Activated CD8-positive, alpha-beta memory T cell treated with anti-CD3 and anti-CD28 coated beads, Interleukin-2, amount 50 U/mL, for 1 hour (primary cell): ENCODE measurements around the gene LAG3.

Experiments
- DNase-seq: peaks from one replicate; pipeline ENCODE4 v3.0.0-alpha.2; 2020; ENCODE audit errors: extremely low read depth

The LAG3 gene

GRCh38 chr12:6753772-6754356 is 18.5 kb upstream of the LAG3 start:
- no peak for DNase-seq

DNA sequence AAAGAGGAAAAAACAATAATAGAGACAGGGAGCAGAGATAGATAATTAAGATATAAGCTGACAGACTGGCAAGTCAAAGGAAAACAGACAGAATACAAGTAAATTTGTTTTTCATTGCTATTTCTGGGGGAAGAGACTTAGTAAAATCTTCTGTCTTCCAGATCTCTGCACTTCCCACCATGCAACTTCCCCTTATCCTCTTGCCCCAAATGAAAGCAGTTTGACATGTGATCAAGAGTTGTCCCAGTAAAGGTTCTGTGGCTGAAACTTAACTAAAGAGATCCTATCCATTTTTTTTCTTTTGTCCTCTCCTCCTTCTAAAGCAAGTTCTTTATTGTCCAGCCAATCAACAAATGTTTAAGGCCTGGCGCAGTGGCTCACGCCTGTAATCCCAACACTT is 17.9 kb upstream of the LAG3 start:
- no peak for DNase-seq

- DNase-seq: no peak
Observed at GRCh38 chr12:6757028-6757690, 15.2 kb upstream of the LAG3 start.

- no peak for DNase-seq
Observed at GRCh38 chr12:6758506-6759095, 13.7 kb upstream of the LAG3 start.

- DNase-seq: no peak
Observed at GRCh38 chr12:6759741-6760140, 12.6 kb upstream of the LAG3 start.

DNA sequence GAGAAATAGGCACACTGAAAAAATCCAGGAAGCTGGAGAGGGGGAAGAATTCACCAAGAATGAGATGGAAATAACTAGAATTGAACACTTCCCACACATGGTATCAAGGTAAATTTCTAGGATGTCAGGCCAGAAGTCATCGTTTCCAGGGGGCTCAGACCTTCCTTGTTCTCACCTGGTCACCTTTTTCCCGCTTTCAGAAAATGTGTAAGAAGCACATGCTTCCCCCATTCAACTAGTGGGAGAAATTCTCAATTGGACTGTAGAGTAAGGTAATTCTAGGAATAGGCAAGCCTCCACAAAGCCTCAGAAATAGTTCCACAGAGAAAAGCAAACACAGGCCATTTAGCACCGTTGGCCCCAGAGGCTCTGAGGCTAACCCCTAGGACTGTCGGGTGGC is 8.9 kb upstream of the LAG3 start:
- no peak for DNase-seq

DNA sequence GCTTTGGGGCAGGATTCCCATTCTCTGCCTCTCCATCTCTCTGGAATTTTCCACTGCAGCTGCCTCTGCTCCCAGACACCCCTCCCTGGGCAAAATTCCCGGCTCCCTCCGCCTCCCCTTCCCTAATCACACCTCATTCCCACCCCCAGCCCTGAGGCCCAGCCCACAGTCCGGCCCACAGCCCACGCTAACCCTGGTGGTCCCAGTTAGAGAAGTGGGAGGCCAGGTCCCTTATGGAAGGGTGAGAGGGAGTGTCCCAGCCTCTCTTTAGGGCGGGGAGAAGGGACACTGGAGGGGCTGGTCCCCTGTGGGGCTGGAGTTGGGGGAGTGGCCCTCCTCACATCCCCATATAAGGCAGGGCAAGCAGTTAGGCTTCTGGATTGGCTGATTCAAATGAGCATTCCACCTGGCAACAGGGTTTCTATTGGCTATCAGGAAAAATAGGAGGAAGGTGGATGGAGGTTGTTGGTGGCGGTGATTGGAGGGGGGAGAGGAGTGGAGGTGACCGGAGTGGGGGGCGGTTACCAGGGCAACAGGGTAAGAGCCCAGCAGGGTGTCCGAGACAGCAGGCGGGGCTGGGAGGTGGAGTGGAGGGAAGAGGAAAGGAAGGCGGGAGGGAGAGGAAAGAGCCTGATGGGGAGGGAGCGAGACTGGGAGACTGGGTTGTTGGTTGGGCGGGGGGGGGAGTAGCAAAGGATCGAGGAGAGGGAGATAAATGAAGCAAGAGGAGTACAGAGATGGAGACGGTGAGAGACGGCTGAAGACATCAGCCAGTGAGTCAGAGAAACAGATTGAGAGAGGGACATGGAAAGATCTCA is 8.1 kb upstream of the LAG3 start:
- DNase-seq: no peak

DNA sequence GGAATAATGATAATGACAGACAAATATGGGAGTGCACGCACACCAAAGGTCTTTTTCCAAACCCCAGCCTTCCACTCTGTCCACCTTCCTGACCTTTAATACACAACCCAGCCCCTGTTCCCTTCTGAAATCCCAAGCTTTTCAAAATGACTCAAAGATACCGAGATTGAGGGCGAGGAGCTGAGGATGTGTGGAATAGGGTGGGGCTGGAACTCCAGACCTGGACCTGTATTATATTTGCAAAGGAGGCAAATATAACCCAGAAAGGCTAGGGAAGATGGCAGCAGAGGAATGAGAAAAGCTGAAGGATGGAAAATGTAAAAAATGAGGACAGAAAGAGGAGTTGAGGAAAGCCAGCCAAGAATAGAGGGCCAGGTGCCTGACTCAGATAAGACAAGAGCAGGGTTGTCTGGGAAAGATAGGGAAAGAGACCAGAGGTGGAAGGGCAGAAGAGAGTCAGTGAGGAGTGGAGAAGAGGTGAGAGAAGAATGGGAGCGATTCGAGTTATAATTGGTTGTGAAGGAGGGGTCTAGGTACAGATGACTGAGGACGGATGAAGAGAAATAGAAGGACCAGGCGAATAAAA is 7.2 kb upstream of the LAG3 start:
- no peak for DNase-seq

- no peak for DNase-seq
Observed at GRCh38 chr12:6765634-6766581, 6.4 kb upstream of the LAG3 start, which contains the start of gene PTMS. TSS of gene PTMS (plus strand) at chr12:6766363. CDS start at chr12:6766706, 343 bp downstream.

- DNase-seq: no peak
Observed at GRCh38 chr12:6766651-6767349, 5.5 kb upstream of the LAG3 start.

DNA sequence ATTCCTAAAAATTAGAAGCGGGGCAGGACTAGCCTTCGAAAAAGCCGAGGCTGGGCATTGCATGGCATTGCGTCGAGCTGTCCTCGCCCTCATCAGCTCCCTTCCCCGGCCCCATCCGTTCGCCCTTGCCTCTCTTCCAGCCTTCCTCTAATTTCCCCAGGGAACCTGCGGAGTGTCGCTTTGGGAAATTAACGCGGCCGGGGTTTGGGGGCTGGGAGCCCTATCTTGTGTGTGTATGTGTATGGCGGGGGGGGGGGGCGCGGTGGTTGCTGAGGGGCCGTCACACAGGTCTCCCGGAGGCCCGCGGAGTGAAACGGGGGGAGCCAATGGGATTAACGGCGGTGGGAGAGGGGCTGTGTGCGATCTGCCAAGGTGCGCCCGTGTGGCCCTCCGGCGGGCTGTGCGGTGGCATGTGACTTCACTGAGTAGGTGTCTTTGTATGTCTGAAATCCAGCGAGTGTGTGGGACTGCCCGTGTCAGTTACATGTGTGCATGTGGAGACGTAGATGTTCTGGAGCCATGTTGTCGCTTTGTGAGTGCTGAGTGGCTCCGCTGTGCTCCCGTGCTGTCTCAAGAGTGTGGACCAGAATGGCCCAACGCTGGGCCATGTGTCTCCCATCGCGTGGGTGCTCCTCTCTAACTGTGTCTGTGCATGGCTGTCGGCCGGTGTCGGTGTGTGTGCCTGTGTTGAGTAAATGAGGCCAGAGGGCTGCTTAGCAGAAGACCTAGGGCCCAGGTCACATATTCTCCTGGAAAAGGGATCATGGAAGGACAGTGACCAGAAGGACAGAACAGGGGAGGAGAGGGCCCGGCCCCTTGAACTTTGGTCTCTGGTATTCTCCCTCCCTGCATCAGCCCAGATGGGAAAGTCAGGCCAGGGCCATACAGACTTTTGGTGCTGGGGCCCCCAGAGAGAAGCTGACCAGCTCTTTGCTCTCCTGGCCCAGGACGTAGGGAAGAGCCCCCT is 4.7 kb upstream of the LAG3 start:
- DNase-seq: no peak

- no peak for DNase-seq
Observed at GRCh38 chr12:6768437-6768914, 3.8 kb upstream of the LAG3 start.

GRCh38 chr12:6768990-6769389 is 3.3 kb upstream of the LAG3 start:
- no peak for DNase-seq

DNA sequence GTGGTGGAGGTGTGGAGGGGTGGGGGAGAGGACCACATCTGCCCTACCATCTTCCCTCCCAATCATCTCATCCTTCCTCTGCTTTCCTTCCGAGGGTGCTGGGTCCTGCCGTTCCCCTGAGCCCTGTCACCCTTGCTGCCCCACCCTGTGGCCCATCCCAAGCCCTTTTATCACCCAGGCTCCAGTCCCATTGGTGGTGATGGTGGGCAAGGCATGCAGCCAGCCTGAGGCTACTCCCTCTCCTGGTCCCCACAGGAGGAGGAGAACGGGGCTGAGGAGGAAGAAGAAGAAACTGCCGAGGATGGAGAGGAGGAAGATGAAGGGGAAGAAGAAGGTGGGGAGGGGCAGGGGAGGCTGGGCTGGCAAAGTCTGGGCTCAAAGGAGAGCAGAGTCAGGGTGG is 2.7 kb upstream of the LAG3 start:
- no peak for DNase-seq

- DNase-seq: no peak
Observed at GRCh38 chr12:6770094-6770493, 2.2 kb upstream of the LAG3 start.

GRCh38 chr12:6770600-6770999 is 1.7 kb upstream of the LAG3 start:
- DNase-seq: no peak

DNA sequence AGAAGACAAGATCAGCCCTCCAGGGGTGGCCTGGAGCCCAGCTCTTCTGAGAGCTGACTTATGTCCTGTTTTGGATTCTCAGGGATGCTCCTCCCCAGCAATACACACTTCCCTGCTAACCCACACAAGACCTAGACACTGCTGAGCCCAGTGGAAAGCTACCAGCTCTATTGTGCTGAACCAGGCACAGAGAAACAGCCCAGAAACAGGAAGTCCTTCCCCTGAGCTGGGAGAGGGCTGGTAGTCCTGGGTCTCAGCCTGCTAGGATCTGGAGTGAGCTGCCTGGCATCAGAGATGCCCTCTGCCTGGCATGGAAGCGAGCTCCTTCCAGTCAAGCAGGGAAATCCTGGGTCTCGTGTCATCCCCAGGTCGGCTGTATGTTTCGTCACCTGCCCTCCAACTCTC is 1.2 kb upstream of the LAG3 start:
- DNase-seq: no peak

GRCh38 chr12:6771509-6772330 is 600 bp upstream of the LAG3 start:
- DNase-seq: no peak
